ENCODE measurements around the gene BCAS1. TPM values are rescaled to one million over a fixed set of nuclear protein-coding genes. Genes with fewer than 3 reads are reported as not detected.

The BCAS1 gene
- total and polyA plus RNA-seq, 2 donors = 0.38 to 1.5 TPM

GRCh38 chr20:54038961-54039360 lies 31.4 kb downstream of the BCAS1 start:
- Histone ChIP-seq H3K4me1 (ENCODE audit: control insufficient read depth in 2 of 2, insufficient read depth in 2 of 2, low read length in 2 of 2) (no peaks in the 10 kb centered on the region), H3K27ac (ENCODE audit: low read depth in 1 of 2, low read length in 1 of 2) (no peak overlapping the region), H3K9me3 (ENCODE audit: control insufficient read depth in 2 of 2, insufficient read depth in 1 of 2, low read length in 1 of 2) (no peaks in the 10 kb centered on the region), H3K27me3 (ENCODE audit: control insufficient read depth in 2 of 2, insufficient read depth in 1 of 2, low read length in 1 of 2) (no peaks in the 10 kb centered on the region), H3K4me3 (ENCODE audit: low read length in 2 of 2) (no peak overlapping the region), H3K36me3 (ENCODE audit: control insufficient read depth in 2 of 2, insufficient read depth in 2 of 2, low read length in 1 of 2) (no peaks in the 10 kb centered on the region)
- no peak for DNase-seq (ENCODE audit: low read depth in 6 of 9, low spot score in 9 of 9)
- WGBS = no CpG with 5 or more reads among the region's 5 CpGs

- Histone ChIP-seq H3K4me1 (ENCODE audit: control insufficient read depth in 2 of 2, insufficient read depth in 2 of 2, low read length in 2 of 2) (no peaks in the 10 kb centered on the region), H3K27ac (ENCODE audit: low read depth in 1 of 2, low read length in 1 of 2) (no peak overlapping the region), H3K4me3 (ENCODE audit: low read length in 2 of 2) (no peak overlapping the region), H3K9me3 (ENCODE audit: control insufficient read depth in 2 of 2, insufficient read depth in 1 of 2, low read length in 1 of 2) (no peaks in the 10 kb centered on the region), H3K27me3 (ENCODE audit: control insufficient read depth in 2 of 2, insufficient read depth in 1 of 2, low read length in 1 of 2) (no peaks in the 10 kb centered on the region), H3K36me3 (ENCODE audit: control insufficient read depth in 2 of 2, insufficient read depth in 2 of 2, low read length in 1 of 2) (no peaks in the 10 kb centered on the region)
- DNase-seq (ENCODE audit: low read depth in 6 of 9, low spot score in 9 of 9) = no peak
- WGBS = no CpG with 5 or more reads among the region's 1 CpG
Observed at GRCh38 chr20:54037525-54037924, 32.9 kb downstream of the BCAS1 start.

GRCh38 chr20:54029643-54030042 lies 40.8 kb downstream of the BCAS1 start:
- no peaks in the 10 kb centered on the region for H3K27me3 ChIP-seq (ENCODE audit: control insufficient read depth in 2 of 2, insufficient read depth in 1 of 2, low read length in 1 of 2)
- no peaks in the 10 kb centered on the region for H3K36me3 ChIP-seq (ENCODE audit: control insufficient read depth in 2 of 2, insufficient read depth in 2 of 2, low read length in 1 of 2)
- H3K9me3 ChIP-seq (ENCODE audit: control insufficient read depth in 2 of 2, insufficient read depth in 1 of 2, low read length in 1 of 2) = no peaks in the 10 kb centered on the region
- WGBS = 98% methylated on average over 1 of the region's 1 CpG
- H3K4me1 ChIP-seq (ENCODE audit: control insufficient read depth in 2 of 2, insufficient read depth in 2 of 2, low read length in 2 of 2) = no peaks in the 10 kb centered on the region
- no peak for DNase-seq (ENCODE audit: low read depth in 6 of 9, low spot score in 9 of 9)
- no peak overlapping the region for H3K4me3 ChIP-seq (ENCODE audit: low read length in 2 of 2)
- H3K27ac ChIP-seq (ENCODE audit: low read depth in 1 of 2, low read length in 1 of 2) = no peak overlapping the region

- H3K4me3 ChIP-seq (ENCODE audit: low read length in 2 of 2) = no peak overlapping the region
- WGBS = 95% methylated on average over 5 of the region's 5 CpGs
- no peaks in the 10 kb centered on the region for H3K27me3 ChIP-seq (ENCODE audit: control insufficient read depth in 2 of 2, insufficient read depth in 1 of 2, low read length in 1 of 2)
- DNase-seq (ENCODE audit: low read depth in 6 of 9, low spot score in 9 of 9) = no peak
- no peaks in the 10 kb centered on the region for H3K36me3 ChIP-seq (ENCODE audit: control insufficient read depth in 2 of 2, insufficient read depth in 2 of 2, low read length in 1 of 2)
- no peaks in the 10 kb centered on the region for H3K9me3 ChIP-seq (ENCODE audit: control insufficient read depth in 2 of 2, insufficient read depth in 1 of 2, low read length in 1 of 2)
- no peak overlapping the region for H3K27ac ChIP-seq (ENCODE audit: low read depth in 1 of 2, low read length in 1 of 2)
- H3K4me1 ChIP-seq (ENCODE audit: control insufficient read depth in 2 of 2, insufficient read depth in 2 of 2, low read length in 2 of 2) = no peaks in the 10 kb centered on the region
Observed at GRCh38 chr20:54029176-54029575, 41.2 kb downstream of the BCAS1 start.

GRCh38 chr20:54028276-54029011 lies 42.0 kb downstream of the BCAS1 start:
- Histone ChIP-seq H3K4me1 (ENCODE audit: control insufficient read depth in 2 of 2, insufficient read depth in 2 of 2, low read length in 2 of 2) (no peaks in the 10 kb centered on the region), H3K27me3 (ENCODE audit: control insufficient read depth in 2 of 2, insufficient read depth in 1 of 2, low read length in 1 of 2) (no peaks in the 10 kb centered on the region), H3K36me3 (ENCODE audit: control insufficient read depth in 2 of 2, insufficient read depth in 2 of 2, low read length in 1 of 2) (no peaks in the 10 kb centered on the region), H3K4me3 (ENCODE audit: low read length in 2 of 2) (no peak overlapping the region), H3K27ac (ENCODE audit: low read depth in 1 of 2, low read length in 1 of 2) (no peak overlapping the region), H3K9me3 (ENCODE audit: control insufficient read depth in 2 of 2, insufficient read depth in 1 of 2, low read length in 1 of 2) (no peaks in the 10 kb centered on the region)
- 96% methylated on average over 22 of the region's 22 CpGs for WGBS
- DNase-seq (ENCODE audit: low read depth in 6 of 9, low spot score in 9 of 9) = no peak

- Histone ChIP-seq H3K27ac (ENCODE audit: low read depth in 1 of 2, low read length in 1 of 2) (no peak overlapping the region), H3K27me3 (ENCODE audit: control insufficient read depth in 2 of 2, insufficient read depth in 1 of 2, low read length in 1 of 2) (no peaks in the 10 kb centered on the region), H3K36me3 (ENCODE audit: control insufficient read depth in 2 of 2, insufficient read depth in 2 of 2, low read length in 1 of 2) (no peaks in the 10 kb centered on the region), H3K9me3 (ENCODE audit: control insufficient read depth in 2 of 2, insufficient read depth in 1 of 2, low read length in 1 of 2) (no peaks in the 10 kb centered on the region), H3K4me1 (ENCODE audit: control insufficient read depth in 2 of 2, insufficient read depth in 2 of 2, low read length in 2 of 2) (no peaks in the 10 kb centered on the region), H3K4me3 (ENCODE audit: low read length in 2 of 2) (no peak overlapping the region)
- no peak for DNase-seq (ENCODE audit: low read depth in 6 of 9, low spot score in 9 of 9)
- WGBS = 69% methylated on average over 4 of the region's 4 CpGs
Observed at GRCh38 chr20:54027704-54028103, 42.7 kb downstream of the BCAS1 start.

GRCh38 chr20:54026295-54027064 lies 43.9 kb downstream of the BCAS1 start:
- WGBS = 83% methylated on average over 8 of the region's 8 CpGs
- Histone ChIP-seq H3K36me3 (ENCODE audit: control insufficient read depth in 2 of 2, insufficient read depth in 2 of 2, low read length in 1 of 2) (no peaks in the 10 kb centered on the region), H3K9me3 (ENCODE audit: control insufficient read depth in 2 of 2, insufficient read depth in 1 of 2, low read length in 1 of 2) (no peaks in the 10 kb centered on the region), H3K4me1 (ENCODE audit: control insufficient read depth in 2 of 2, insufficient read depth in 2 of 2, low read length in 2 of 2) (no peaks in the 10 kb centered on the region), H3K4me3 (ENCODE audit: low read length in 2 of 2) (no peak overlapping the region), H3K27ac (ENCODE audit: low read depth in 1 of 2, low read length in 1 of 2) (no peak overlapping the region), H3K27me3 (ENCODE audit: control insufficient read depth in 2 of 2, insufficient read depth in 1 of 2, low read length in 1 of 2) (no peaks in the 10 kb centered on the region)
- no peak for DNase-seq (ENCODE audit: low read depth in 6 of 9, low spot score in 9 of 9)

- Histone ChIP-seq H3K4me1 (ENCODE audit: control insufficient read depth in 2 of 2, insufficient read depth in 2 of 2, low read length in 2 of 2) (no peaks in the 10 kb centered on the region), H3K27me3 (ENCODE audit: control insufficient read depth in 2 of 2, insufficient read depth in 1 of 2, low read length in 1 of 2) (no peaks in the 10 kb centered on the region), H3K9me3 (ENCODE audit: control insufficient read depth in 2 of 2, insufficient read depth in 1 of 2, low read length in 1 of 2) (no peaks in the 10 kb centered on the region), H3K4me3 (ENCODE audit: low read length in 2 of 2) (no peak overlapping the region), H3K36me3 (ENCODE audit: control insufficient read depth in 2 of 2, insufficient read depth in 2 of 2, low read length in 1 of 2) (no peaks in the 10 kb centered on the region), H3K27ac (ENCODE audit: low read depth in 1 of 2, low read length in 1 of 2) (no peak overlapping the region)
- WGBS = 92% methylated on average over 3 of the region's 3 CpGs
- DNase-seq (ENCODE audit: low read depth in 6 of 9, low spot score in 9 of 9) = no peak
Observed at GRCh38 chr20:54025251-54025771, 45.1 kb downstream of the BCAS1 start.

GRCh38 chr20:54023406-54023805 lies 47.0 kb downstream of the BCAS1 start:
- Histone ChIP-seq H3K27me3 (ENCODE audit: control insufficient read depth in 2 of 2, insufficient read depth in 1 of 2, low read length in 1 of 2) (no peaks in the 10 kb centered on the region), H3K27ac (ENCODE audit: low read depth in 1 of 2, low read length in 1 of 2) (no peak overlapping the region), H3K4me3 (ENCODE audit: low read length in 2 of 2) (no peak overlapping the region), H3K4me1 (ENCODE audit: control insufficient read depth in 2 of 2, insufficient read depth in 2 of 2, low read length in 2 of 2) (no peaks in the 10 kb centered on the region), H3K36me3 (ENCODE audit: control insufficient read depth in 2 of 2, insufficient read depth in 2 of 2, low read length in 1 of 2) (no peaks in the 10 kb centered on the region), H3K9me3 (ENCODE audit: control insufficient read depth in 2 of 2, insufficient read depth in 1 of 2, low read length in 1 of 2) (no peaks in the 10 kb centered on the region)
- 98% methylated on average over 3 of the region's 3 CpGs for WGBS
- no peak for DNase-seq (ENCODE audit: low read depth in 6 of 9, low spot score in 9 of 9)

Data from thymus (tissue), 11 donors.